Measurements from ENCODE around the gene TMPRSS2.

Gene TMPRSS2

DNA sequence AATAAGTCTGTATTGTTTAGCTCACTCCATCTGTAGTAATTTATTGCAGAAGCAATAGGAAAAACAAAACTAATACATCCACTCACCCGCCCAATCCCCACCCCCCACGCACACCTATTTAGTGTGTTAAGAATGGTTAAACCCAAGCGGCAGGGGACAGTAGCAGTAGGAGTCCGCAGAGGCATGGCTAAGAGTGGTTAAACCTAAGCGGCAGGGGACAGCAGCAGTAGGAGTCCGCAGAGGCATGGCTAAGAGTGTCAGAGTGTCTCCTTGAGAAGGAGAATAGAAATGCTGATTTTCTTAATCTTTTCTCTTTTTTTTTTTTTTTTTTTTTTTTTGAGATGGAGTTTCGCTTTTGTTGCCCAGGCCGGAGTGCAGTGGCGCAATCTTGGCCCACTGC is 34.8 kb upstream of the TMPRSS2 start:
- no peak overlapping the region for H3K27ac ChIP-seq
- TF ChIP-seq CTCF (IDR thresholded peaks at IDR 0.05) = no peak
- no peak for TF ChIP-seq ZFX (IDR thresholded peaks at IDR 0.05; ENCODE audit: borderline replicate concordance)

DNA sequence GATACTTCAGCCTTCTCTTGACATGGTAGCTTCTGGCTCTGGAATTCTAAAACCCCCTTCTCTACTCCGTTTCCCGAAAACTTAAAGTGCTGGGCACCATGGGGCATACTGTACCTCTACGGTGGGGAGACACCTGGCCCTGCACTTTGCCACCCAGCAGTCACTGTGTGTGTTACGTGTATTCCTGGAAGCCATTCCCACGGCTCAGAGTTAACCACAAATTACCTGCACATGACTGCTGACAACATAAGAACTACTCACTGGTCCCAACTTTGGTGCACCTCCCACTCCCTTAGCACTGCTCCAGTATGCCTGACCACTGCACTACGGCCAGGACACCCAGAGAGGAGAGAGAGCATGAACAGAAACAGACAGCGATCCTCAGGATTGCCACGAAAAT is 29.4 kb upstream of the TMPRSS2 start:
- TF ChIP-seq ZFX (IDR thresholded peaks at IDR 0.05; ENCODE audit: borderline replicate concordance) (no peak), CTCF (IDR thresholded peaks at IDR 0.05) (no peak)

GRCh38 chr21:41536827-41537103 is 28.8 kb upstream of the TMPRSS2 start:
- TF ChIP-seq ZFX (IDR thresholded peaks at IDR 0.05; ENCODE audit: borderline replicate concordance) (no peak), CTCF (IDR thresholded peaks at IDR 0.05) (no peak)
- 0 out of 2 replicates have a peak overlapping the region, but pooled peaks have one; percentile 8 for H3K27ac ChIP-seq

More for the DNA sequence above, 29.4 kb upstream of the TMPRSS2 start:
- H3K27ac ChIP-seq = no peak overlapping the region

DNA sequence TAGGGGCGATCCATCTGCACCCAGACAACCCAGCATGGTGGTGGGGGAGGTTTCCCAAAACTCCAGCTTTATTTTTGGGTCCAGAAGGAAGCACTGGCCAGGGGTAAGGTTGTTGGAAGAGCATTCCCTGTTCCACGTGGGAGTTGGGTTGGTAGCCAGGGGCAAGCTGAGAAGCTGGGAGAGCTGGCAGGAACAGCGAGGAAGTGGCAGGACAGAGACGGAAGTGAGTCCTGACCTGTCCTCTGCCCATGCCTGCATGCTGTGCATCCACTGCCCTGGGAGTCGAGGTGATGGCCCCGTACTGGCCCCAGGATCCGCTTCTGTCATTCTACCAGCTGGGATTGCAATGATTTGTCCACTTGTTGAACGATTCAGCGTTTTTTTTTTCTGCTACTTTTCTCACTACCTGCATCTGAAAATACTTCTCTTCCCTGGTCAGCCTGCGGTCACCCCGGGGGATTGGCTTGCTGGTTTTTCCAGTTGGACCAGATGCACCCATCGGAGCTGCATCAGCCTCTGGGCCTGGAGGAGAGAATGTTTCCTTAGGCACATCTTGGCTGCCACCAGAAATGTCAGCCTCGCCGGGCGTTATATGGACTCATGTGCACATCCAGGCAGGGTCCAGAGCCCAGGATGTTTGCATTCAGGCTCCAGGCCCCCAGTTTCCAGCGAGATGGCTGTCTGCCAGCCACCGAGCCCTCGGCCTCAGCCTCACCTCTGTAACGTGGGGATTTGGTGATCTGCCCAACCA is 28.3 kb upstream of the TMPRSS2 start:
- TF ChIP-seq ZFX (IDR thresholded peaks at IDR 0.05; ENCODE audit: borderline replicate concordance) (no peak), CTCF (IDR thresholded peaks at IDR 0.05) (no peak)
- 0 out of 2 replicates have a peak overlapping the region, but pooled peaks have one; percentile 8 for H3K27ac ChIP-seq

DNA sequence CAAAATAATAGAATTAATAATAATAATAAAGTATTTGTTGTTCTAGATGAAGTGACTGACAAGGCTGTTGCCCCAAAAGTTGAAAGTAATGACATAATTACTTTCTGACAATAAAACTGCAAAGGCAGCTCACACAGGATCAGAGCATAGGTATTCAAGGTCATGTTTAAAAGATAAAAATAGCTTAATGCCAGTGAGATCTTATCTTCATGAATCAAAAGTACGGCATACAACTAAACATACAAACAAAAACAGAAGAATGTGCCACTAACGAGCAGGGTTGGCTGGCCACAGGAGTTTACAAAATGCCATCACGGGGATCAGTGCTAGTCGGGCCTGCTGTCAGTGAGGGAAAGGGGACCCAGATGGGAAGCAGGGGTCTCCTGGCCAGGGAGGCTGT is 22.4 kb upstream of the TMPRSS2 start:
- TF ChIP-seq CTCF (IDR thresholded peaks at IDR 0.05) (no peak), ZFX (IDR thresholded peaks at IDR 0.05; ENCODE audit: borderline replicate concordance) (no peak)
- peak overlapping the region; percentile 74 for H3K27ac ChIP-seq

DNA sequence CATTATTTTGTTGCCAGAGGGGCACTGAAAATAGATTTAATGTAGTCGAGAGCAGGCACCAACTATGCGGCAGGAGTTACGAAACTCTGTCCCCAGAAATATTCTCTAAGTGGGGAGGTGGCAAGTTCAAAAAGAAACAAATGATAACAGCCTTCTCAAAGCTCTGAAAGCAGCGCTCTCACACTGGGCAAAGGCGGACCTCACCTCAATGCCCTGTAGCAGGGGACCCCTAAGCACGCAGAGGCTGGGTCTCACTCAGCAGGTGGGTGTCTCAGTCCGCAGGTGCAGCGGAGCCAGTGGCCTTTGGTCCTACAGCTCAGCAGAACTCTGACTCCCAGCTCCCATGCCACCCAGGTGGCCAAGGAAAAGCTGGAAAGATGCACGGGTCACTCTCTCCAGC is 21.8 kb upstream of the TMPRSS2 start:
- H3K27ac ChIP-seq = peak overlapping the region; percentile 74
- TF ChIP-seq CTCF (IDR thresholded peaks at IDR 0.05) (no peak), ZFX (IDR thresholded peaks at IDR 0.05; ENCODE audit: borderline replicate concordance) (no peak)

GRCh38 chr21:41526478-41527087 is 18.6 kb upstream of the TMPRSS2 start:
- TF ChIP-seq CTCF (IDR thresholded peaks at IDR 0.05) (no peak), ZFX (IDR thresholded peaks at IDR 0.05; ENCODE audit: borderline replicate concordance) (no peak)
- H3K27ac ChIP-seq = peak overlapping the region; percentile 79
